Renal cortical epithelial cell (primary cell): ENCODE measurements around the gene PELI1. TPM values are rescaled to one million over a fixed set of nuclear protein-coding genes. Genes with fewer than 3 reads are reported as not detected.
"Not testable (repeated sequence)": the region's sequence is repeated elsewhere in the genome, so short reads cannot be mapped to it uniquely, and the experiment has no call there.

Experiments
- DNase-seq: peaks from one replicate; pipeline ENCODE4 v3.0.0-alpha.2; 2011; ENCODE audit warnings: low read depth
- total RNA-seq: library from RNA; depleted of rRNA; stranded (reverse); fragments of >200 nt; gene quantifications from 2 replicates; pipeline ENCODE4 v1.2.3, GENCODE V29; 2014

Gene PELI1
- total RNA-seq, 1 donor from 2014 or later: 39.5 TPM

DNA sequence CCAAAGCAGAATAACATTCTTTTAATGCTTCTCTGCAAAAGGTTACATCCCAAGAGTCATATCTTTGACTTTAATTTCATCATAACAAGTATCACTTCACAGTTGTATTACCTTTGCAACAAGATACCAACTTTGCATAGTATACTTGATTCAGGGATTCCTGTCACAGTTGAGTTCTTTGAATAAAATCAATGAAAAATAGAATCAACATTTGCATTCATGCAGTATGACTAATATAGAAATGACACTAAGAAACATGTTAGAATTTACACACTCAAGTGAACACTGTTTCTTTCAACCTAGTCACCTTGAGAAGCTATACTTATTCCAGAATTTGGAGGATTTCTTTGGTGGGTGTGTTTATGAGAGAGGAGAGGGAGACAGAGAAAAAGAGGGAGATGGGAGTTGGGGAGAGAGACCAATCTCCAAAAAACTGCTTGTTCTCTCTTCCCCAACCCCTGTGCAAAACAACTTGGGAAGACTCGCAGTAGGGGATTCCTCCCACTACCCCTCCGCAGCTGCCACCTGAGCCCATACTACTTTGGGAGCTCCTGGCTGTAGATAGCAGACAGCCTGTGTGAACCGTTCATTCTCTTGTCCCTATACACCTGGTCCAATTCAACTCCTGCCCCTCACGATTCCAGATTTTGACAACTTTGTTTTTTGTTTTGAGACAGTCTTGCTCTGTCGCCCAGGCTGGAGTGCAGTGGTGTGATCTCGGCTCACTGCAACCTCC lies 57.7 kb downstream of the PELI1 start:
- peak; percentile 47 for DNase-seq

DNA sequence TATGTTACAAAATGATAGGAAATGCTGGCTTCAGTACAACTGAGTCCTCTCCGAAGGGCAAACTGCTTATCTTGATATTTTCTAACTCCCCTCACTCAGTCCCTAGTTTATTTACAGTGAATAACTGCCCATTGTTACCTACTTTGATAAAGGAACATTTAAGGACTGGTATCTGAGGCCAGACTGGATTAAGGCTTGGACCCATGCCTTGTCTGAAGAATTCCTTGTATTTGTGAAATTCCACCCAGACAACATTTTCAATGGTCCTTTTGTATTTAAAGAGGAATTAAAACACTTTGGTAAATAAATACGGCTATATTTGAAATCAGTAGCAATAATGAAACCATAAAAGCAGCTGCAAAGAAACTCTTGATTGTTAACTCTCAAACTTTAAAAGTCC lies 58.3 kb downstream of the PELI1 start:
- DNase-seq: no peak

DNA sequence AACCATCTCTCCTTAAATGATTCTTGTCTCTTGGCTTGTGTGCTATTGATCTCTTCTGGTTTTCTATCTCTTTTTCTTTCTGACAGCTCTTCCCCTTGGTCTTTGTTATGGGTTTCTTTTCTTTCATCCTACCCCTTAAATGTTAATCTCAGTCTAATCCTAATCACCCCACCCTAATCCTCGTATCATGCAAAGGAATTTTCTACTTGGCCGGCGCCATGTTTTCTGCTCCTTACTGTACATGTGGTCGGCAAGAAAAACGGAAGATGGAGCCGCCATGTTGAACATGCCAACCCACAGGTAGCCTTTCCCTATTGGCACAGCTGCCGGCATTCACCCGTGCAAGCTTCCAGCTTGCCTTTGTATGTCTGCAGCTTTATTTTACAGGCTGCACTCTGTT lies 63.2 kb downstream of the PELI1 start:
- DNase-seq: no peak

DNA sequence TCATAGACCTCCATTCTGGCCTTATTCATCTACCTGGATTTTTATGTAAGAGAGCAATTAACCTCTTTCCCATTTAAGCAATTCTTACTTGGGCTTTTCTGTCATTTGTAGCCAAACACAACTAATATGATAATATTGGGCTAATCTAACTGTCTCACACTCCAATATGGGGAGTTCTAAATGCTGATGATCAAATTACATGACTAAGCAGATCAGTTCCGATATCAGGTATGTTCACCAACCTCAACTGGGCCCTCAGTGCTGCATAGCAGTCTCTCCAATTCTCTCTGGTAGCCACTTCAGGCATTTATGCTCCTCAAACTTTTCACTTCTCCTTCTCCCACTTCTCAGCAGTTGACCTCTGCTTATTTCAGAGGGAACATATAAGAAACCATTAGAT lies 64.0 kb downstream of the PELI1 start:
- DNase-seq: no peak

DNA sequence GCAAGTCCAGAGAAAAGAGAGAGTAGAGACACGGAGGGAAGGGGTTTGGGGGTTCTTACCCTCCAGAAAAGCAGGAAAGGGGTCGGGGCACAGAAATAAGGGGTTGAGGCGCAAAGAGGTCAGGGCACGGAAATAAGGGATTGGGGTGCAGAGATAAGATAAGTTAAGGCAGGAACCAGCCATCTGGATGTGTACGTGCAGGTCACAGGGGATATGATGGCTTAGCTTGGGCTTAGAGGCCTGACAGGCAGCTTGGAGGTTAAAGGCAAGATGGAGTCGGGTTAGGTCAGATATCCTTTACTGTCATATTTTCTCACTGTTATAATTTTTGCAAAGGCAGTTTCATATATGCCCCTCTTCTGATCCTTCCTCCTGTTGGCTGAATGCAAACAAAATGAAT lies 64.5 kb downstream of the PELI1 start:
- not testable (repeated sequence) for DNase-seq

DNA sequence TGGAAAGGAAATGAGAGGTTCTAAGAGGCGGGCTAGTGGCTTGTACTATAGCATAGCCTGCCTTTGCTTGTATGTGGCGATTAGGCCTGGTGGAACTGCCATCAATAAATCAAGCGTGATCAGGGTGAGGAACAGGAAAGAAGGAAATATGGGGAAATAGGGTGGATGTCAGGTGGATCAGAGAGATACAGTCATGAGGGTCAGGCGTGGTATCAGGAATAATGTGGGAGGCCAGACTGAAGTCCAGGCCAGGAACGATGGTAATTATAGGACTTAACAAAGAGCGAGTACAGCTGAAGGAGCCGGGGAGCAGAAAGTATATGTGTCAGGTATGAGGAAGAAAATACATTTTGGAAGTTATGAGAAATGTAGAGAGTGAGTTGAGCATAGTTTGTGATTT lies 67.4 kb downstream of the PELI1 start:
- DNase-seq: not testable (repeated sequence)

DNA sequence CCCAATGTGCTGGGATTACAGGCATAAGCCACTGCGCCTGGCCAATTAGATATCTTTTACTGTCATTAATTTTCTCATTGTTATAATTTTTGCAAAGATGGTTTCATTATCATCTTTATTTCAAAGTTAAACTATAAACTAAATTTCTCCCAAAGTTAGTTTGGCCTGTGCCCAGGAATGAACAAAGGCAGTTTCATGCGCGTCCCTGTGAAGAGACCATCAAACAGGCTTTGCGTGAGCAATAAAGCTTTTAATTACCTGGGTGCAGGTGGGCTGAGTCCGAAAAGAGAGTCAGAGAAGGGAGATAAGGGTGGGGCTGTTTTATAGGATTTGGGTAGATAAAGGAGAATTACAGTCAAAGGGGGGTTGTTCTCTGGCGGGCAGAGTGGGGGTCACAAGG lies 69.6 kb downstream of the PELI1 start:
- not testable (repeated sequence) for DNase-seq

DNA sequence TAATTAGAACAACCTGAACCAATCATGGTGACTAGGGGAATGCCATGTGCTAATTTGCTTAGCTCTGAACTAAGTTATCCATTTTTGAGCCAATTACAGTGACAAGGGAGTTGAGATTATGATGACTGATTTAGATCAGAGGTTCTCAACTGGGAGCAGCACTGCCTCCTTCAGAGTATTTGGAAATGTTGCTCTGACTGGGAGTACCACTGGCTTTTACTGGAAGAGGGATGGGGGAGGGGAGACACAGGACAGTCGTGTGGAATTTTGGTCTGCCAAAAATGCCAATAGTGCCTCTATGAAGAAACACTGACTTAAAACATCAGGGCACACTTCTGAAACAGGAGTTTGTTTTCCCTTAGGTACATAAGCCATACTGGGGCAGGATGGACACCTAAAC lies 76.9 kb downstream of the PELI1 start:
- no peak for DNase-seq

DNA sequence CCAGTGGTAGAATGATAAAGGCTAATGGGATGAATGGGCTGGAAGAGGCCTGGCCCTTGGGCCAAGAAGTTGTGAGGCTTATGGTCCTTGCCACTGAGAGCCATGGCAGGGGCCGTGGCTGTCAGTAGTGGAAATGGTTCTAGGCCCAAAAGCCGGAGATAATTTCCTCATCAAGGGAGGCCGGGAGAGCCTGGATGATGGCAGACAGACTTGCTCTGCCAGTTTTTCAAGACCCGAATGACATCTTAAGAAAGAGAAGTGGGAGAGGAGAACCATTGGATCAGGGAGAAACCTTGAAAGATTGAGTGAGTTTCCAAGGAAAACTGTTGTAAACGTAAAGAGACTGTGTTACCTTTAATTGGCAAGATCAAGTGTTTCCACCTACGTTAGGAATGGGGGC lies 78.7 kb downstream of the PELI1 start:
- DNase-seq: no peak

DNA sequence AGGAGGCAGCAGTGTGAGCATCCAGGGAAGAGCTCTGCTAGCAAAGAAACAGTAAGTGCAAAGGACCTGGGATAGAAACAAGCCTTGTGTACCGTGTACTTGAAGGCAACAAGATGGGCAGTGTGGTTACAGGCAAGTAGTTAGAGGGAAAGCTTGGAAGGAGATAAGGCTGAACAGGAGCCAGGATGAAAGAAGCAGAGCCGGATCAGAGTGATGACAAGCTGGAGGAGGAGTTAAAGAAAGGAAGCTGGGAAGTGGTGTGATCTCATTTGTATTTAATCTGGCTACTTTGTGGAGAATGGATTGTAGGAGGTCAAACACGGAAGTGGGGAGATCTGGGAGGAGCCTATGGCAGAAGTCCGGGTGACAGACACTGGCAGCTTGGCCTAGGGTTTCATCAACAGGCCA lies 80.3 kb downstream of the PELI1 start:
- DNase-seq: no peak

DNA sequence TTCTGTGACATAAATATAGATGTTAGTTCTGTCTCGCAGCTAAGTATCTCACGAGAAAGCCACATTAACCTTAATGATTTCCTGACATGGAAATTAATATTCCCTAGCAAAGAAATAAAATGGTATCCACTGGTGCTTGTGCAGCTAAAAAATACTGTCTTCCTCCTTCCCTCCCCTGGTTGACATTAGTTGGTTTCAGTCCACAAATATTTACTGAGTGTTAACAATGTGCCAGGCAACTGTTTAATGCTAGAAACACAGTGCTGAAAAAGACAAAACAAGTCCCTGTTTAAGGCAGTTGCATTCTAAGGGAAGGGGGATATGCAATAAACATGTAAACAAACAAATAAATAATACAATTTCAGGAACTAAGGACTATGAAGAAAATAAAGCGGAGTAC lies 80.8 kb downstream of the PELI1 start:
- no peak for DNase-seq

DNA sequence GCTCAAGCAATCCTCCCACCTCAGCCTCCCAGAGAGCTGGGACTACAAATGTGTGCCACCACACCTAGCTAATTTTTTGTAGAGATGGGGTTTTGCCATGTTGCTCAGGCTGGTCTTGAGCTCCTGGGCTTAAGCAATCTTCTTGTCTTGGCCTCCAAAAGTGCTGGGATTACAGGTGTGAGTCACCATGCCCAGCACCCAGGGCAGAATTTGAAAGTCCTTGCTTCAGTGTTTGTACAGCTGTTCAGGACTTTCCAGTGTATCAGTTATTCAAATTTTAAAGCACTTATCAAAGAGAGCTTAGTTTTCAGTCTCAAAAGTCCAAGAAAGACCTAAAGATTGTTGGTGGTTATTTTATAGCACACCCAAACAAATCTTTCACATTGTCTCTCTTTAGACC lies 81.4 kb downstream of the PELI1 start:
- DNase-seq: peak; percentile 79

DNA sequence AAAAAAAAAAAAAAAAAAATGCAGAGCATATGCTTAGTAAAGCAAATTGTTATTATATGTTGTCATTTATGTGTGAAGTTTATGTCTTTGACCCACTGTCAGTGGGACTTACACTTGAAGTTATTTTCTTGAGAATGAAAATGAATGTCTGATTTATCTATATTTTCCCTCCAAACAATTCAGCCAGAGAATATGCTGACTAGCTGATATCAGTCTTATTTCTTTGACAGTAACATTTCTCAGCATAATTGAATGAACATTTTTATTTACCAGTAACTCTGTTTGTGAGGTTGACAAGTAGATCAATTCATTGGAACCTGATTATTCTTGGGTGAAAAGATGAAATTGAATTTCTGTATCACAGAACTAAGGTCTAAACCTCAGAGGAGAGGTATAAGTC lies 85.0 kb downstream of the PELI1 start:
- DNase-seq: no peak

DNA sequence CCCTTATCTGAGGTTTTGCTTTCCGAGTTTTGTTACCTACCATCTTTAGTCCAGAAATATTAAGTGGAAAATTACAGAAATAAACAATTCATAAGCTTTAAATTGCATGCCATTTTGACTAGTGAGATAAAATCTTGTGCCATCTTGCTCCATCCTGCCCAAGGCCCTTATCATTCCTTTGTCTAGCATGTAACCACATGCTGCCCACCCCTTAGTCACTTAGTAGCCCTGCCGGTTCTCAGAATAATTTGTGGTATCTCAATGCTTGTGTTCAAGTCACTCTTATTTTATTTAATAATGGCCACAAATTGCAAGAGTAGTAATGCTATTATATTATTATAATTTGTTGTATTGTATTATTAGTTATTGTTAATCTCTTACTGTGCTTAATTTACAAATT lies 88.2 kb downstream of the PELI1 start:
- DNase-seq: no peak

DNA sequence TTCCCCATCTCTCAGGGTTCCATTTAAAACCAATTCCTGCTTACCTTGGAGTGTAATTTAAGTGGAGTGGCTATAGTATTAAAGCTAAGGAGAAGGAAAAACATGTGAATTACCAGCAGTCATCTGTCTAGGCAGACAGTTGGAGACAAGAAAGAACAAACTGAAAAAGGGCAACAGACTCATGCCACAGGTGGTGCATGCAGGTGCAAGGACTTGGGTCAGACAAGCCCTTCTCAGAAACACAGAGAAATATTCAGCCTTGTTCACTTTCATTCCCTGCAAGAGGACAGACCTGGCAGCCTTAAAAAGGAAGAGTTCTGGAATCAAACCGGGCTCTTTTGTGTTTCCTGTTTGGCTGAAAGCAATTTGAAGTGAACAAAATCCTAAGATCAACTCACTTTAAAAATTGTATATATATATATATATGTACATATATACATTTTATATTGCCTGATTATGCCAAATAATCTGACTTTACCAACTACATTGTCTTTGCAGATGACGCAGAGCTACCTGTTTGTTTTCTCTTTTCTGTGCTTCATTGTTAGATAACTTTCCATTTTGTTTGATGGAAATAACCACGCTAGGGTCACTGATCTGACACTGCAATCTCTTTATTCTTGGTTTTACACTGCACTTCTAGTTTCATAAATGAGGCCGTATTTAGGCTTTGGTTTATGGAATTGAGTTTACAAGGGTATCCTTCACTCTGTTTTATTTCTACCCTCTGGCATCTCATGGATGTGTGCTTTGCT lies 89.9 kb downstream of the PELI1 start:
- DNase-seq: no peak

DNA sequence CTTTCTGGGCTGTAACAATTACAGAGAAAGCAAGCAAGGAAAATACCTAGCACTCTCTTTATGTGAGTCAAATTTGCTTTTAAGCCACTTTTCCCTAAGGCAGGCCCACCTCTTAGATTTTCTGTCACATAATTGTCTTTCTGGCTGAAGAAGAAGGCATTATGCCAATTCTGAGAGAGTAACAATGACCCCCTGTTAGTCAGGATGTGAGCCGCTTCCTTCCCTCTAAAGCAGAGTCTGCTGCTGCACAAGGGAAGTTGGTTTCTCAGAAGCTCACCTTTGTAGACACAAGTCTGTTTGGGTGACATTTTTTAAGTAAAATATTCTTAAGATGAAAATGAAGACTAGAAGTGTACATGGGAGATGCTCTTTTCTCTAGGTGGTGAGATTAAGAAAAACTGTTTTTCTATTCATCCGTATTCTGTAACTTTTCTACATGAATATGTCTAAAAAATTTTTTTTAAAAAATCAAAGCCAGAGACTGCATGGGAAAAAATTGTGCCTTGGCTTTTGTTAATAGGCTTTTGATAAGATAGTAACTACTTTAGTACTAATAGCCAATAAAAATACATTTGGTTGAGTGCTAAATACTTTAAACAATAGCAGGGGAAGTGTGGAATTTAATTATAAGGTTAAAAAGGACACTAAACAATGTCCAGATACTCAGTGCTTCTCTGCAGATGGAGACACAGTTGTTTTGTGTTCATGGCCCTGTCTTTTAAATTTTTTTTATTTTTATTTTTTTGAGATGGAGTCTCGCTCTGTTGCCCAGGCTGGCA lies 91.6 kb downstream of the PELI1 start:
- no peak for DNase-seq

DNA sequence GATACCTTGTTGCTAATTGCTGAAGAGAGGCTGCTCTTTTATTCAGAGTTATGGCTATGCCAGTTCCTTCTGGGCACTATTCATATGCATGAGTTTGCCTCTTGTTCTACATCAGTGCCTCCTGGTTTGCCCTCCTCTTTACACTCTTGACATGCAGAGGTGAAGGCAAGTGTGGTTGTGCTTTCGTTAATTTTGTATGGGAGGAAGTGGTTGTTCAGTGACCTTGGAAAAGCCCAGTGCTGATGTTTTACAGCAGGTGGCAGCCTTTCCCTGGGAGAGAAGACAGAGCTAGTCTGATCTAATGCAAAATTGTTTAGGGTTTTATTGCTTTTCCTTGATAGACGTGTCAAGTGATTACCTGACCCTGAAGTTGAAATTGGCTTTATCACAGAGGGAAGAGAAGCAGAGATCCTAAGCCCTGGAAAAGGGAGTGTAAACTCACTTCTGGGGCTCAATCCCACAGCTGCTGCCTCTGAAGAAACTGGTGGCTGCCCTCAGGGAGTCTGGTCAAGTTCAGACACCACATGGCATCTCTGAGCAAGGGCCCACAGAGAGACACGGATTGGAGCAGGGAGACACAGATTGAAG lies 94.5 kb downstream of the PELI1 start:
- peak; percentile 82 for DNase-seq

DNA sequence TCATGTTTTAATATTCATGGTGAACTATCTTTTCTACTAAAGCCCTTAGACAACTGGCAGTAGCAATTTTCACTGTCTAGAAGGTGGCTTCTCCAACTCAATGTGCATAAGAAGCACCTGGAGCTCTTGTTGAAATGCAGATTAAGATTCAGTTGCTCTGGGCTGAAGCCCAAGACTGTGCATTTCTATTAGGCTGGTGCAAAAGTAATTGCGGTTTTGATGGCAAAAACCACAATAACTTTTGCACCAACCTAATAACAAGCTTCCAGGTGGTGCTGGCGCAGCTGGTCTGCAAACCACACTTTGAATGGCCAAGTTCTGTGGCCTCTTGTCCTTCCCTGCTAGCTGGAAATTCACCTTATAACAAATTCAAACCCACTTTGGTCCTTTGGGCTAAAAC lies 98.3 kb downstream of the PELI1 start:
- no peak for DNase-seq
